Fibroblast of skin of scalp (primary cell): ENCODE data around the gene CFAP46.
"Not testable (repeated sequence)": the region's sequence is repeated elsewhere in the genome, so short reads cannot be mapped to it uniquely, and the experiment has no call there.

ENCODE experiments used
- DNase-seq: peaks from one replicate; pipeline ENCODE4 v3.0.0-alpha.2; 2013

The CFAP46 gene

DNA sequence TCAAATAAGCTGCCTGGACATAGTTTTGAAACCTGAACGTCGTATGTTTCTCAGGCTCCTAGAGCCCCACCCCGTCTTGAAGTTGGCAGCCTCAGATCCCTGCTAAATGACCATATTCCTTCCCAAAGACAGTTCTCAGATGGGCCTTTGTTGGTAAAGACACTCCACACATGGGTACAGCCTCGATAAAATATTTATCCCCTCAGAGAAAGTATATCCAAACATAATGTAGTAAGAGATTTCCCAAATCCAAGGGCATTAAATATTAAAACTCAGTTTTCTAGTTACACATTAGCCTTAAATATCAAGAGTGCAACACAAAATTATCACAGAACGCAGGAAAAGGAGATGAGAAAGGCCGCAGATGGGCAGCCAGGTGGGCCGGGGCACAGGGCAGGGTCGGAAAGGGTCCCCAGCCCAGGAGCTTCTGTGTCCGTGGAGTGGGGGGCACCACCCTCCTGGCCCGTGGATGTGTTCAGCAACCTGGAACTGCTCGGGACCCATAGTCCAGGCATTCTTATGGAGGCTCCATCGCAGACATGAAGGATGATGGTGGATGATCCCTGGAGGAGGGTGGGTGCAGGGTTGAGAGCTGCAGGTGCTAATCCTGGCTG lies 1.5 kb upstream of the CFAP46 start:
- no peak for DNase-seq

DNA sequence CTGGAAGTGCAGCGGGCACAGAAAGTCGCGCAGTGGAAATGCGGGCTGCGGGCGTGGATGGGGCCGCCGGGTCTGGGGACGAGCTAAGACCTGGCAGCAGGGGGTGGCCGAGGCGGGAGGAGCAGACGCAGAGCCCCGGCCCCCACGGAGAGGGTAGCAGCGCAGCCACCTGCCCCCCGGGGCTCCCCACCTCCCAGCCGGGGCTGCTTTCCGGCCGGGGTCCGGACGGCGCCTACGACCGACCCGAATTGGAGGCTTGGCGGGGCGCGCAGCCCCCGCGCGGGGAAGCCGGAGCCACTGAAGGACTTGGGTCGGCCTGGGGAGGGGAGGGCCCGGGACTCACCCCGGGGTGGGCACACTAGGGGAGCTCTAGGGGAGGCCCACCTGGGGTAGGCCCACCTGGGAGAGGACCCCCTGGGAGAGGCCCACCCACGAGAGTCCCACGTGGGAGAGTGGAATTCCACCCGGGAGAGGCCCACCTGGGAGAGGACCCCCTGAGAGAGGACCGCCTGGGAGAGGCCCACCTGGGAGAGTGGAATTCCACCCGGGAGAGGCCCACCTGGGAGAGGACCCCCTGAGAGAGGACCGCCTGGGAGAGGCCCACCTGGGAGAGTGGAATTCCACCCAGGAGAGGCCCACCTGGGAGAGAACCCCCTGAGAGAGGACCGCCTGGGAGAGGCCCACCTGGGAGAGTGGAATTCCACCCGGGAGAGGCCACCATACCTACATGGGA lies 854 bp upstream of the CFAP46 start:
- DNase-seq = no peak

DNA sequence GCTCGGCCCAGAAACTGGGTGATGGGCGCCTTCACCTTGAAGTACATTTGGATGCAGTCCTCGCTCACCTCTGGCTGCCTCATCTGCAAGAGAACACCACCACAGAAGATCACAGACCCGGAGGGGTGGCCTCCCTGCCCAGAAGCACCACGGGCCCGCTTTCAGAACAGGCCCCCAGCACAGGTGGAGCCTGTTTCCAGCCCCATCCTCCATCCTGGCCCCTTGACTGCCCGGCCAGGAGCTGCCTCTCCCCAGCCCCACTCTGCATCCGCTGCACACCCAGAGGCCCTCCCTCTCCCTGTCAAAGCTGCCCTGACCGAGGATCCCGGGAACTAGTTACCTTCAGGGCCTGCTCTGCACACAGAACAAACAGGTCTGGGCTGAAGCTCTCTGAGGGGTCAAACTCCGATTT lies 724 bp downstream of the CFAP46 start:
- no peak for DNase-seq

GRCh38 chr10:132940791-132941465 lies 1.4 kb downstream of the CFAP46 start:
- no peak for DNase-seq

DNA sequence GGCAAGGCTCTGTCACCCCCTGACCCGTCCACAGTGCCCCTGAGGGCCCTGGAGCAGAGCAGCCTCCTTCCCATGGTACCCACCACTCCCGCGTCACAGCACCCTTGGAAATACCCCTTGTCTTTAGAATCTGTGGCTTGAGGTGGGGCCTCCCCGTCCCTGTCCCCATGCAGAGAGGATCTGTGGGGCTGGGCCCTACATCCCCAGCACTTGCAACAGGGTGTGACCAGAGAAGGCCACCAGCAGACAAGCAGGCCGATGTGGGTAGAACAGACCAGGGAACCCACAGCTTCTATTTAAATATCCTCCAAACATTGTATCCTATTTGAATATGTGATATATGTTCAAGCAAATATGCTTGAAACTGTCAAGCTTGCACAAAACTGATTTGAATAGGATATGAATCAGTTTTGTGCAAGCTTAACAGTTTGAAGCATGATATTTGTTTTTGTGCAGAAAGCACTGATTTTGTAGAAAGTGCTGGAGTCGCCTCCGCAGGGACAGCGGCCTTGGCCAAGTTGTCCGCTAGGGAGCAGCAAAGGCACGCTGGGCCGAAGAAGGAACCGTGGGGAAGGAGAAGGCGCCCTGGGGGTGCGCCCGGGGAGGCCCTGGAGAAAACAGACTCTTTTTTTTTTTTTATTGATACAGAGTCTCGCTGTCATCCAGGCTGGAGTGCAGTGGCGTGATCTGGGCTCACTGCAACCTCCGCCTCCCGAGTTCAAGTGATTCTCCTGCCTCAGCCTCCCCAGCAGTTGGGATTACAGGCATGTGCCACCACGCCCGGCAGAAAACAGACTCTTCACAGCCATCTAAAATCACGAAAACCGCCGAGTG lies 2.2 kb downstream of the CFAP46 start:
- peak; percentile 60 for DNase-seq

GRCh38 chr10:132939378-132939955 lies 2.9 kb downstream of the CFAP46 start:
- DNase-seq = no peak

DNA sequence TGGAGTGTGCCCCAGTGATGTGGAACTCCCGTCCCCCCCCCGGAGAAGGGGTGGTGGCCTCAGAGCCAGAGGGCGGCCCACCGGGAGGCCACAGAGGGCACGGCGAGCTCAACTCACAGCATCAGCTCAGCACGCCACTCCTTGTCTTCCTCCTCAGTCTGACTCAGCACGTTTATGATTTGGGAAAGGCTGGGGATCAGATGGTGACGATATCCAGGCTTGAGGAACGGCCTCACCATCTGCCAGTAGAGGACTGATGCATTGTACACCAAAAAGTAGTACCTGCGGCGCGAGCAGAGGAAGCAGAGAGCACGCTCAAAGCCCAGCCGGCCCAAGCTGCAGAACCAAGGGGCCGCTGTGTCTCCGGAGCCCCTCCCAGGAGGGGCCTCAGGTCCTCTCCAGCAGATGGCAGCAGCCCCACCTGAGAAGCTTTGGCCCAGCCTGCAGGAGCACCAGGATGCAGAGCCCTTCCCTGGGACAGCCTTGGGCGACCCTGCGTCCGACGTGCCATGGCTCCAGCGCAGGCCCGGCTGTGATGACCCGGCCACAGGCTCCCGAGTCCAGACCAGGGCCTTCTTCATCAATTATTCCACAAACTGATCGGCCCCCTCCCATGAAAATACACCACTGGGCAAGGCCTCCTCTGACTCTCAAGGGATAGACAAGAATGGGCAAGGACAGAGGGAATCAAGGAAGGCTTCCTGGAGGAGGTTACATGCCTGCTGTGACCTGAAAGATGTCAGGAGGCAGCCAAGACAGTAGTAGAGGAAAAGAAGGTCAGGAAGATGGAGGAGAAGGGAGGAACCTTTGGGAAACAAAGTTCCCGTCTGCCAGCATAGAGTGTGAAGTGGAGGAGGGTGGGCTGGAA lies 3.7 kb downstream of the CFAP46 start:
- peak; percentile 15 for DNase-seq

DNA sequence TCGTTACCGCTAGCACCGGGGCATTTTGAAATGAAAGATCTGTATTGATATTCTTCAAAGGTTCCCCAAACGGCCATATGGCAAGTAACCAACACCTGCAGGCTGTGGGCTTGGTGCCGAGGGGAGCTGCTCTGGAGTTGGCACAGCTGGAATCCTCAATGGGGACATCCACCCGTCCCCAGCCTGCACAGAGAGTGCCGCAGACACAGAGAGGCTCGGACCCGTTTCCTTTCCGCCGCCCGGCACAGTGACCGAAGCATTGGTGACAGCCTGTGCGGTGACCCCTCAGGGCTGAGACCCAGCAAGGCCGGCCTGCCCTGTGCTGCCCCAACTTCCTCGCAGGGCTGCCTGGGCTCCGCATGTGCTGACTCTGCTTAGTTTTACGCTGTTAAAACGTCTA lies 4.5 kb downstream of the CFAP46 start:
- no peak for DNase-seq

DNA sequence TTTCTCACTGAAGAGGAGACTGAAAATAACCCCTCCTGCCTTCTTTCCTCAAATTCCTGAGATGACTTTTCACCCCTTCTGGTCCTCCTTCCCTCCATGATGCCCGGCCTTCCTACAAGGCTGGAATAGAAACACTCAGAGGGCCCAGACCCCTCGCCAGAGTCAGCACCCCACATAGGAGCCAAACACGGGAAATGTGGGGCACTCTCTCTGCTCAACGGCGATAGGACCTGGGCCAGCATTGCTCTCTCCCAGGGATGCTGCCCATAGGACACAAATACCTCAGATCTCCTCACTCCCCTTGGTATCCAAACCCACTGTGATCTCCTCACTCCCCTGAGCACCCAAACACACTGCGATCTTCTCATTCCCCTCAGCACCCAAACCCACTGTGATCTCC lies 7.4 kb downstream of the CFAP46 start:
- no peak for DNase-seq

DNA sequence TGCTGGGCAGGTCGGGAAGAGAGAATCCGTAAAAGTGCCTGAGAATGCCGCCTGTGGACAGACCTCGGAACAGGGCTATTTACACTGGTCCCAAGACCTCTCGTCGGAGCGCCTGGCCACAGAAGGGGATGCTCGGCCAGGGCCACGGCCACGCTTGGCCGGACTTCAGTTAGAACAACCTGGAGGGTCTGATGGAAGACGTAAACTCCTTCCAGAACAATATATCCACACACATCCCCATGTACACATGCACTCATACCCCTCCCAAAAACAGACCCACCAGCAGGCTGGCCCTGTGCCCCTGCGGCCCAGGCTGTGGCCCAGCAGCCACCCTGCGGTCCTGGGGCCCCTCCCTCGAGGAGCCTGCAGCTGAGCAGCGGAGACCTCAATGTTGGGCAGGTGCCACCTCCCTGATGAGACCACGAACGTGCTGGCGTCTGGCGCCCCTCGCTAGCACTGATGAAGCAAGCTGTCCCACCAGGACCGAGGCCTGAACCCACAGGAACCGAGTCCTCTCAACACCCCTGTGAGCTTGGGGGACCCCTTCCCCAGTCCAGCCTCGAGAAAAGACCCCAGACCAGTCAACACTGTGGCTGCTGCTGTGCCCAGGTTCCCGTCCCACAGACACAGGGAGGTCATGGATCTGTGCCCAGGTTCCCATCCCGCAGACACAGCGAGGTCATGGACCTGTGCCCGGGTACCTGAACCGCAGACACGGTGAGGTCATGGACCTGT lies 8.9 kb downstream of the CFAP46 start:
- DNase-seq = no peak

GRCh38 chr10:132932461-132933307 lies 9.7 kb downstream of the CFAP46 start:
- no peak for DNase-seq

DNA sequence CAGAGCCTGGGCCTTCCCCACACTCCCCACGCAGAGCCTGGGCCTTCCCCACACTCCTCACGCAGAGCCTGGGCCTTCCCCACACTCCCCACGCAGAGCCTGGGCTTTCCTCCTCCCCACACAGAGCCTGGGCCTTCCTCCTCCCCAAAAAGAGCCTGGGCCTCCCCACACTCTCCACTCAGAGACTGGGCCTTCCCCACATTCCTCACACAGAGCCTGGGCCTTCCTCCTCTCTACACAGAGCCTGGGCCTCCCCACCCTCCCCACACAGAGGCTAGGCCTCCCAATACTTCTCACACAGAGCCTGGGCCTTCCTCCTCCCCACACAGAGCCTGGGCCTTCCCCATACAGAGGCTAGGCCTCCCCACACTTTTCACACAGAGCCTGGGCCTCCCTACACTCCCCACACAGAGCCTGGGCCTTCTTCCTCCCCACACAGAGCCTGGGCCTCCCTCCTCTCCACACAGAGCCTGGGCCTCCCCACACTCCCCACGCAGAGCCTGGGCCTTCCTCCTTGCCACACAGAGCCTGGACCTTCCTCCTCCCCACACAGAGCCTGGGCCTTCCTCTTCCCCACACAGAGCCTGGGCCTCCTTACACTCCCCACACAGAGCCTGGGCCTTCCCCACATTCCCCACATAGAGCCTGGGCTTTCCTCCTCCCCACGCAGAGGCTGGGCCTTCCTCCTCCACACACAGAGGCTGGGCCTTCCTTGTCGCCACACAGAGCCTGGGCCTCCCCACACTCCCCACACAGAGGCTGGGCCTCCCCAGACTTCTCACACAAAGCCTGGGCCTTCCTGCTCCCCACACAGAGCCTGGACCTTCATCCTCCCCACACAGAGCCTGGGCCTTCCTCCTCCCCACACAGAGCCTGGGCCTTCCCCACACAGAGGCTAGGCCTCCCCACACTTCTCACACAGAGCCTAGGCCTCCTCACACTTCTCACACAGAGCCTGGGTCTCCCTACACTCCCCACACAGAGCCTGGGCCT lies 10.8 kb downstream of the CFAP46 start:
- DNase-seq = peak; percentile 13

DNA sequence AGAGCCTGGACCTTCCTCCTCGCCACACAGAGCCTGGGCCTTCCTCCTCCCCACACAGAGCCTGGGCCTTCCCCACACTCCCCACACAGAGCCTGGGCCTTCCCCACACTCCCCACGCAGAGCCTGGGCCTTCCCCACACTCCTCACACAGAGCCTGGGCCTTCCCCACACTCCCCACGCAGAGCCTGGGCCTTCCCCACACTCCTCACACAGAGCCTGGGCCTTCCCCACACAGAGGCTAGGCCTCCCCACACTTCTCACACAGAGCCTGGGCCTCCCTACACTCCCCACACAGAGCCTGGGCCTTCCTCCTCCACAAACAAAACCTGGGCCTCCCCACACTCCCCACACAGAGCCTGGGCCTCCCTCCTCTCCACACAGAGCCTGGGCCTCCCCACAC lies 11.7 kb downstream of the CFAP46 start:
- DNase-seq = not testable (repeated sequence)

GRCh38 chr10:132929953-132930548 lies 12.3 kb downstream of the CFAP46 start:
- DNase-seq = no peak

DNA sequence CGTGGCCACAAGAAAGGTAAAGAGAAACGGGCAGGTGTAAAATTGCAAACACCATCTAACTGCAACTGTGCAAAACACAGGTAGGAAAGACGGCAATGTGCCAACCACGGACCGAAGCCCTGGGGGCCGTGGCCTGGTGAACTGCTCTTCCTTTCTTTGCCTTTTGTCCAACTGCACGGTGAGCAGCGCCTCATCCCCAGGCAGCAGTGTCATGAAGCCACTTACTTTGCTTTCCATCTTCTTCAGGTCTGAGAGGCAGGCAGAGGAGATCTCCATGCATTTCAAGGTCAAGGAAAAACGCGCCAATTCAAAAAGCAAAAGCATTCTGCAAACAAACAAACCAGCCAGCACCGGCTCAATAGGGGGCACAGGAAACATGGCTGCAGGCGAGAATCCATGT lies 12.9 kb downstream of the CFAP46 start:
- DNase-seq = no peak

DNA sequence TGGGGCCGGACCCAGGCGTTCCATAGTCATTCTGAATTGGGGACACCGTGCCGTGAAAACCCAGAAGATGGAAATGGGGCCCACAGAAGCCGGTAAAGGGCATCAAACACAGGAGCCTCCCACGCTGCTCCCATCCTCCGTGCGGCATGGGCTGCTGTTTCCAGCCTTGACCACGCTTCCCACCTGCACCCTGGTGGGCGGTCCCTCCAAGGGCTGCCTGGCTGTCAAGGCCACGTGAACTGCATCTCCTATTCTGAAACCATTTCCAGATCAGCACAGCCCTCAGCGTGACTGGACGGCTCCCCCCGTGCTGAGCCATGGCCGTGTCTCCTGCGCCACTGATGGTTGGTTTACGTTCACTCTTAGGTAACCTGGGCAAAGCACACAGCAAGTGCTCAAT lies 14.1 kb downstream of the CFAP46 start:
- no peak for DNase-seq

- DNase-seq = no peak
Observed at GRCh38 chr10:132927824-132928223, 14.5 kb downstream of the CFAP46 start.
